K562 (cell line): Measurements from ENCODE around the gene ANKLE2. TPM values are rescaled to one million over a fixed set of nuclear protein-coding genes. Genes with fewer than 3 reads are reported as not detected.

Source experiments
- FOXK1 ChIP-seq: sonication (generic); formaldehyde crosslinking; IDR thresholded peaks from 2 replicates; pipeline ENCODE4 v1.8.0; 2022; ENCODE audit warnings: missing genetic modification reagents, mild to moderate bottlenecking, borderline replicate concordance
- PRMT5 ChIP-seq: sonication (generic); formaldehyde crosslinking; IDR thresholded peaks from 2 replicates; pipeline ENCODE4 v1.5.0; 2020; ENCODE audit warnings: missing genetic modification reagents
- ZC3H8 ChIP-seq: fragments of 450-650 bp; IDR thresholded peaks from 2 replicates; pipeline ENCODE4 v1.6.1; 2017
- polyA plus RNA-seq, 8 experiments: library from polyadenylated mRNA; depleted of rRNA in 4 of 8; stranded (reverse) in 5 of 8; unstranded in 3 of 8; fragments of >200 nt; fragmentation: Nextera tagmentation in 2 of 8; fragmentation: Illumina TruSeq in 1 of 8; extraction: Ambion mirVana in 2 of 8; extraction: Trizol in 1 of 8; gene quantifications; 2 replicates each; pipeline versions ENCODE4 v1.2.1 to v1.2.3, GENCODE V29; 2011 to 2014; ENCODE audit warnings: inconsistent platforms in 1 of 8, missing spikeins in 1 of 8
- total RNA-seq, 7 experiments: library from RNA; depleted of rRNA in 6 of 7; stranded (reverse); fragments of >200 nt in 6 of 7; fragmentation: Illumina TruSeq in 2 of 7; extraction: Trizol in 2 of 7; gene quantifications; 2 replicates each; pipeline versions ENCODE4 v1.2.1 to v1.2.3, GENCODE V29; 2011 to 2021; ENCODE audit warnings: low replicate concordance in 1 of 7
- TF ChIP-seq, protein P1 (sequence below): sonication (generic); formaldehyde crosslinking; IDR thresholded peaks from 2 replicates; pipeline ENCODE4 v1.8.1; 2023; ENCODE audit warnings: mild to moderate bottlenecking, missing genetic modification reagents, moderate library complexity
- TF ChIP-seq, protein P2 (sequence below), 2 experiments: fragments of 450-650 bp; conservative IDR thresholded peaks; 2 replicates each; pipeline ENCODE4 v1.6.1; 2017; ENCODE audit warnings: mild to moderate bottlenecking in 2 of 2, moderate library complexity in 2 of 2
- TF ChIP-seq, protein P3 (sequence below): fragments of 450-650 bp; IDR thresholded peaks from 2 replicates; pipeline ENCODE4 v1.6.1; 2017; ENCODE audit warnings: antibody characterized with exemption, mild to moderate bottlenecking
- TF ChIP-seq, protein P4 (sequence below), 2 experiments: fragments of 450-650 bp in 1 of 2; sonication (generic) in 1 of 2; formaldehyde crosslinking in 1 of 2; IDR thresholded peaks; 2 replicates each; pipeline versions ENCODE4 v1.7.1 to v1.9.0; 2016 to 2022; ENCODE audit warnings: inconsistent platforms in 1 of 2, mild to moderate bottlenecking in 1 of 2, missing genetic modification reagents in 1 of 2

ANKLE2 gene
- total and polyA plus RNA-seq, 9 of the 15 experiments (the other 6 are each of a cell fraction or from before 2014, with no cell fraction given): 3.2 to 57.7 (median 45.6) TPM

DNA sequence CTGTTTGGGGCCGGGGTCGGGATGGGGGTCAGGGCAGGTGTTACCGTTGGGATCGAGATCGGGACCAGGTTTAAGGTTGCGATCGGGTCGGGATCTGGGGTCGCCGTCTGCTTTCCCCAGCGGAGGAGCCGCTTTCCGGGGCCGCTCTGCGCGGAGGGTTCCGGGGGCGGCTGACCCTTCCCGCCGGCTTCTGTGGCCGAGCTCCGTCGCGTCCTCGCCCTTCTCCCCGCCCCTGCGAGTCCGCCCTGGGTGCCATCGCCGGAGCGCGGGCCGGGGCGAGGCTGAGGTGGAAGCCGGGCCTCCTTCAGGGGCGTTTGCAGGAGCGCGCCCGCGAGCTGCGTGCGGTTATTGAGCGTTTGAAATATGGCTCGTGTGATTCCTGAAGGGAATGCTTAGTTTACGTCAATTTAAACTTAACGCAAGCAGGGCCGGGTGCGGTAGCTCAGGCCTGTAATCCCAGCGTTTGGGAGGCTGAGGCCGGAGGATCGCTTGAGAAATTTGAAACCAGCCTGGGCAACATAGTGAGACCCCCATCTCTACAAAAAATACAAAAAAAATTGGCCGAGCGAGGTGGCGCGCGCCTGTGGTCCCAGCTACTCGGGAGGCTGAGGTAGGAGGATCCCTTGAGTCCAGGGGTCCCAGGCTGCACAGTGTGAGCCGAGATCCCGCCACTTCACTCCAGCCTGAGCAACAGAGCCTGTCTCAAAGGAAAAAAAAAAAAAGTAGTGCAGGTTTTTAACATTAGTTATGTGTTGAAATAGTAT, 50.4 kb downstream of the ANKLE2 start (continued):
- TF ChIP-seq, protein P1, sequence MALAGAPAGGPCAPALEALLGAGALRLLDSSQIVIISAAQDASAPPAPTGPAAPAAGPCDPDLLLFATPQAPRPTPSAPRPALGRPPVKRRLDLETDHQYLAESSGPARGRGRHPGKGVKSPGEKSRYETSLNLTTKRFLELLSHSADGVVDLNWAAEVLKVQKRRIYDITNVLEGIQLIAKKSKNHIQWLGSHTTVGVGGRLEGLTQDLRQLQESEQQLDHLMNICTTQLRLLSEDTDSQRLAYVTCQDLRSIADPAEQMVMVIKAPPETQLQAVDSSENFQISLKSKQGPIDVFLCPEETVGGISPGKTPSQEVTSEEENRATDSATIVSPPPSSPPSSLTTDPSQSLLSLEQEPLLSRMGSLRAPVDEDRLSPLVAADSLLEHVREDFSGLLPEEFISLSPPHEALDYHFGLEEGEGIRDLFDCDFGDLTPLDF: no peak
- TF ChIP-seq, protein P2, sequence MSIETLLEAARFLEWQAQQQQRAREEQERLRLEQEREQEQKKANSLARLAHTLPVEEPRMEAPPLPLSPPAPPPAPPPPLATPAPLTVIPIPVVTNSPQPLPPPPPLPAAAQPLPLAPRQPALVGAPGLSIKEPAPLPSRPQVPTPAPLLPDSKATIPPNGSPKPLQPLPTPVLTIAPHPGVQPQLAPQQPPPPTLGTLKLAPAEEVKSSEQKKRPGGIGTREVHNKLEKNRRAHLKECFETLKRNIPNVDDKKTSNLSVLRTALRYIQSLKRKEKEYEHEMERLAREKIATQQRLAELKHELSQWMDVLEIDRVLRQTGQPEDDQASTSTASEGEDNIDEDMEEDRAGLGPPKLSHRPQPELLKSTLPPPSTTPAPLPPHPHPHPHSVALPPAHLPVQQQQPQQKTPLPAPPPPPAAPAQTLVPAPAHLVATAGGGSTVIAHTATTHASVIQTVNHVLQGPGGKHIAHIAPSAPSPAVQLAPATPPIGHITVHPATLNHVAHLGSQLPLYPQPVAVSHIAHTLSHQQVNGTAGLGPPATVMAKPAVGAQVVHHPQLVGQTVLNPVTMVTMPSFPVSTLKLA (conservative IDR thresholded peaks at IDR 0.05): peak in 1 of 2 experiments; percentile 14; a peak in 1 of 4 replicates
- TF ChIP-seq FOXK1 (CRISPR knock-in tag): peak; percentile 51; the same call in 1 of the 2 replicates
- no peak for TF ChIP-seq ZC3H8
- TF ChIP-seq, protein P3, sequence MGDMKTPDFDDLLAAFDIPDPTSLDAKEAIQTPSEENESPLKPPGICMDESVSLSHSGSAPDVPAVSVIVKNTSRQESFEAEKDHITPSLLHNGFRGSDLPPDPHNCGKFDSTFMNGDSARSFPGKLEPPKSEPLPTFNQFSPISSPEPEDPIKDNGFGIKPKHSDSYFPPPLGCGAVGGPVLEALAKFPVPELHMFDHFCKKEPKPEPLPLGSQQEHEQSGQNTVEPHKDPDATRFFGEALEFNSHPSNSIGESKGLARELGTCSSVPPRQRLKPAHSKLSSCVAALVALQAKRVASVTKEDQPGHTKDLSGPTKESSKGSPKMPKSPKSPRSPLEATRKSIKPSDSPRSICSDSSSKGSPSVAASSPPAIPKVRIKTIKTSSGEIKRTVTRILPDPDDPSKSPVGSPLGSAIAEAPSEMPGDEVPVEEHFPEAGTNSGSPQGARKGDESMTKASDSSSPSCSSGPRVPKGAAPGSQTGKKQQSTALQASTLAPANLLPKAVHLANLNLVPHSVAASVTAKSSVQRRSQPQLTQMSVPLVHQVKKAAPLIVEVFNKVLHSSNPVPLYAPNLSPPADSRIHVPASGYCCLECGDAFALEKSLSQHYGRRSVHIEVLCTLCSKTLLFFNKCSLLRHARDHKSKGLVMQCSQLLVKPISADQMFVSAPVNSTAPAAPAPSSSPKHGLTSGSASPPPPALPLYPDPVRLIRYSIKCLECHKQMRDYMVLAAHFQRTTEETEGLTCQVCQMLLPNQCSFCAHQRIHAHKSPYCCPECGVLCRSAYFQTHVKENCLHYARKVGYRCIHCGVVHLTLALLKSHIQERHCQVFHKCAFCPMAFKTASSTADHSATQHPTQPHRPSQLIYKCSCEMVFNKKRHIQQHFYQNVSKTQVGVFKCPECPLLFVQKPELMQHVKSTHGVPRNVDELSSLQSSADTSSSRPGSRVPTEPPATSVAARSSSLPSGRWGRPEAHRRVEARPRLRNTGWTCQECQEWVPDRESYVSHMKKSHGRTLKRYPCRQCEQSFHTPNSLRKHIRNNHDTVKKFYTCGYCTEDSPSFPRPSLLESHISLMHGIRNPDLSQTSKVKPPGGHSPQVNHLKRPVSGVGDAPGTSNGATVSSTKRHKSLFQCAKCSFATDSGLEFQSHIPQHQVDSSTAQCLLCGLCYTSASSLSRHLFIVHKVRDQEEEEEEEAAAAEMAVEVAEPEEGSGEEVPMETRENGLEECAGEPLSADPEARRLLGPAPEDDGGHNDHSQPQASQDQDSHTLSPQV: no peak
- TF ChIP-seq, protein P4, sequence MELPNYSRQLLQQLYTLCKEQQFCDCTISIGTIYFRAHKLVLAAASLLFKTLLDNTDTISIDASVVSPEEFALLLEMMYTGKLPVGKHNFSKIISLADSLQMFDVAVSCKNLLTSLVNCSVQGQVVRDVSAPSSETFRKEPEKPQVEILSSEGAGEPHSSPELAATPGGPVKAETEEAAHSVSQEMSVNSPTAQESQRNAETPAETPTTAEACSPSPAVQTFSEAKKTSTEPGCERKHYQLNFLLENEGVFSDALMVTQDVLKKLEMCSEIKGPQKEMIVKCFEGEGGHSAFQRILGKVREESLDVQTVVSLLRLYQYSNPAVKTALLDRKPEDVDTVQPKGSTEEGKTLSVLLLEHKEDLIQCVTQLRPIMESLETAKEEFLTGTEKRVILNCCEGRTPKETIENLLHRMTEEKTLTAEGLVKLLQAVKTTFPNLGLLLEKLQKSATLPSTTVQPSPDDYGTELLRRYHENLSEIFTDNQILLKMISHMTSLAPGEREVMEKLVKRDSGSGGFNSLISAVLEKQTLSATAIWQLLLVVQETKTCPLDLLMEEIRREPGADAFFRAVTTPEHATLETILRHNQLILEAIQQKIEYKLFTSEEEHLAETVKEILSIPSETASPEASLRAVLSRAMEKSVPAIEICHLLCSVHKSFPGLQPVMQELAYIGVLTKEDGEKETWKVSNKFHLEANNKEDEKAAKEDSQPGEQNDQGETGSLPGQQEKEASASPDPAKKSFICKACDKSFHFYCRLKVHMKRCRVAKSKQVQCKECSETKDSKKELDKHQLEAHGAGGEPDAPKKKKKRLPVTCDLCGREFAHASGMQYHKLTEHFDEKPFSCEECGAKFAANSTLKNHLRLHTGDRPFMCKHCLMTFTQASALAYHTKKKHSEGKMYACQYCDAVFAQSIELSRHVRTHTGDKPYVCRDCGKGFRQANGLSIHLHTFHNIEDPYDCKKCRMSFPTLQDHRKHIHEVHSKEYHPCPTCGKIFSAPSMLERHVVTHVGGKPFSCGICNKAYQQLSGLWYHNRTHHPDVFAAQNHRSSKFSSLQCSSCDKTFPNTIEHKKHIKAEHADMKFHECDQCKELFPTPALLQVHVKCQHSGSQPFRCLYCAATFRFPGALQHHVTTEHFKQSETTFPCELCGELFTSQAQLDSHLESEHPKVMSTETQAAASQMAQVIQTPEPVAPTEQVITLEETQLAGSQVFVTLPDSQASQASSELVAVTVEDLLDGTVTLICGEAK (IDR thresholded peaks at IDR 0.05): peak; percentile 18; the same call in 1 of the 2 replicates
- TF ChIP-seq, protein P4 (CRISPR knock-in tag; IDR thresholded peaks at IDR 0.05): no peak
- TF ChIP-seq PRMT5 (CRISPR knock-in tag): no peak
